DOHH2 (cell line): Measurements from ENCODE around the gene ROBO1.

Source experiments
- EZH2phosphoT487 ChIP-seq: fragments of 200-600 bp; sonication (generic); IDR thresholded peaks from 2 replicates; pipeline ENCODE4 v1.6.1; 2017; ENCODE audit warnings: borderline replicate concordance, mild to moderate bottlenecking, antibody characterized with exemption, low read length, moderate library complexity, mixed read lengths
- TF ChIP-seq, protein P1 (sequence below): fragments of 200-600 bp; sonication (generic); IDR thresholded peaks from one replicate; pipeline ENCODE4 v1.5.1; 2014; ENCODE audit warnings: antibody characterized with exemption, mild to moderate bottlenecking, low read depth, low read length; ENCODE audit not compliant: poor library complexity, severe bottlenecking

GRCh38 chr3:78588906-78589621, 1178.7 kb downstream of the ROBO1 start:
- TF ChIP-seq, protein P1, sequence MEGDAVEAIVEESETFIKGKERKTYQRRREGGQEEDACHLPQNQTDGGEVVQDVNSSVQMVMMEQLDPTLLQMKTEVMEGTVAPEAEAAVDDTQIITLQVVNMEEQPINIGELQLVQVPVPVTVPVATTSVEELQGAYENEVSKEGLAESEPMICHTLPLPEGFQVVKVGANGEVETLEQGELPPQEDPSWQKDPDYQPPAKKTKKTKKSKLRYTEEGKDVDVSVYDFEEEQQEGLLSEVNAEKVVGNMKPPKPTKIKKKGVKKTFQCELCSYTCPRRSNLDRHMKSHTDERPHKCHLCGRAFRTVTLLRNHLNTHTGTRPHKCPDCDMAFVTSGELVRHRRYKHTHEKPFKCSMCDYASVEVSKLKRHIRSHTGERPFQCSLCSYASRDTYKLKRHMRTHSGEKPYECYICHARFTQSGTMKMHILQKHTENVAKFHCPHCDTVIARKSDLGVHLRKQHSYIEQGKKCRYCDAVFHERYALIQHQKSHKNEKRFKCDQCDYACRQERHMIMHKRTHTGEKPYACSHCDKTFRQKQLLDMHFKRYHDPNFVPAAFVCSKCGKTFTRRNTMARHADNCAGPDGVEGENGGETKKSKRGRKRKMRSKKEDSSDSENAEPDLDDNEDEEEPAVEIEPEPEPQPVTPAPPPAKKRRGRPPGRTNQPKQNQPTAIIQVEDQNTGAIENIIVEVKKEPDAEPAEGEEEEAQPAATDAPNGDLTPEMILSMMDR: no peak
- TF ChIP-seq EZH2phosphoT487: no peak
